Activated T-cell treated with anti-CD3 and anti-CD28 coated beads, Interleukin-2, amount 50 U/mL, for 24 hours (primary cell): ENCODE results near the gene FBXO48.
"Not testable (repeated sequence)": the region's sequence is repeated elsewhere in the genome, so short reads cannot be mapped to it uniquely, and the experiment has no call there.

Experiments
- DNase-seq: peaks from one replicate; pipeline ENCODE4 v3.0.0-alpha.2; 2020
- H3K27ac Mint-ChIP-seq: 2 replicates; pipeline ENCODE4 v1.8.0; 2020; ENCODE audit warnings: mild to moderate bottlenecking, mixed read lengths
- H3K27me3 Mint-ChIP-seq: 2 replicates; pipeline ENCODE4 v1.8.0; 2020; ENCODE audit warnings: mixed read lengths
- H3K36me3 Mint-ChIP-seq: 2 replicates; pipeline ENCODE4 v1.8.0; 2020; ENCODE audit warnings: low read depth, mixed read lengths
- H3K4me1 Mint-ChIP-seq: 2 replicates; pipeline ENCODE4 v1.8.0; 2020; ENCODE audit warnings: low read depth, mixed read lengths
- H3K4me3 Mint-ChIP-seq: 2 replicates; pipeline ENCODE4 v1.8.0; 2020; ENCODE audit warnings: mild to moderate bottlenecking, moderate library complexity, mixed read lengths
- H3K9me3 Mint-ChIP-seq: 2 replicates; pipeline ENCODE4 v1.8.0; 2020; ENCODE audit warnings: mixed read lengths

Gene FBXO48, protein sequence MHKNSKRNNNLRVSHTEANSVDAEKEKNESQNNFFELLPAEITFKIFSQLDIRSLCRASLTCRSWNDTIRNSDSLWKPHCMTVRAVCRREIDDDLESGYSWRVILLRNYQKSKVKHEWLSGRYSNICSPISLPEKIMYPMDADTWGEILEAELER

DNA sequence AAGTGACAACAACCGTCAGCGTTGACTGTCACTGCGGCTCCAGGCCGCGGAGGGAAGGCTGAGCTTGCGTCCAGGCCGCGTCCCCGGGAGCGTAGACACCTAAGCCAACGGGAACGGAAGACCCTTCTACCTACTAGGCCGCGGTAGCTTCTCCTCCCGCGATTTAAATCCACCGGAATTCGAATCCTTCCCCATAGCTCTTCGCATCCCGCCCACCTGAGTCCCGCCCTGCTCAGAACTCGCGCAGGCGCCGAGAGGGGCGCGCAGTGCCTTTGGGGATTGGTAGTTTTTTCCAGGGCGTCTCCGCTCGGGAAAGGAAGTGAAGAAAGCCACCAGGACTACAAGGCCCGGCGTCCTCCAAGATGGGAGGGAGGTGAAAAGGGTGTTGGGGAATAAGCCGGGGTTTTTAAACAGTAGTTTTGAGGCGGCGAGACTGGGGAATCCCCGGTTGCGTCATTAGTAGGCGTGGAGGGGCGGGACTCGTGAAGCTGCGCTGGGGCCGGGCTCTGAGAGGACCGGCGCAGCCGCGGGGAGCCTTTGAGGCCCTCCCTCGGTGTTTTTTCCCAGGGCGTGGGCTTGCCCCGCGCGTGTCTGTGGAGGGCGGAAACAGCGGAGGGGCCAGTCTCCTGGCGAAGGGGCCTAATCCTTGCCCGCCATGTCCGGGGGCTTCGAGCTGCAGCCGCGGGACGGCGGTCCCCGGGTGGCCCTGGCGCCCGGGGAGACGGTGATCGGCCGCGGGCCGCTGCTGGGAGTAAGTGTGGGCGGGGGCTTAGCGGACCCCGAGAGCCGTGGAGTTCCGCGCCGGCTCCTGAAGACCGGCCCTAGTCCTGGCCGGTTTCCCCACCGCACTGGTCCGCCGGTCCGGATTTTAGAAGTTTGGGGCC is at the start of gene FBXO48, which contains the start of gene APLF:
Gene FBXO48 (minus strand): TSS at position 218 of the 884 bp plus-strand sequence. CDS start 2,149 bp downstream, outside the sequence.
Gene APLF (plus strand): TSS at position 509 of the 884 bp plus-strand sequence. CDS start 147 bp downstream, at position 656.
- H3K27ac Mint-ChIP-seq = peak within 1 kb of the TSS; percentile 98
- H3K4me1 Mint-ChIP-seq = peaks cover 50% of the 10 kb centered on the region
- DNase-seq = peak; percentile 98

DNA sequence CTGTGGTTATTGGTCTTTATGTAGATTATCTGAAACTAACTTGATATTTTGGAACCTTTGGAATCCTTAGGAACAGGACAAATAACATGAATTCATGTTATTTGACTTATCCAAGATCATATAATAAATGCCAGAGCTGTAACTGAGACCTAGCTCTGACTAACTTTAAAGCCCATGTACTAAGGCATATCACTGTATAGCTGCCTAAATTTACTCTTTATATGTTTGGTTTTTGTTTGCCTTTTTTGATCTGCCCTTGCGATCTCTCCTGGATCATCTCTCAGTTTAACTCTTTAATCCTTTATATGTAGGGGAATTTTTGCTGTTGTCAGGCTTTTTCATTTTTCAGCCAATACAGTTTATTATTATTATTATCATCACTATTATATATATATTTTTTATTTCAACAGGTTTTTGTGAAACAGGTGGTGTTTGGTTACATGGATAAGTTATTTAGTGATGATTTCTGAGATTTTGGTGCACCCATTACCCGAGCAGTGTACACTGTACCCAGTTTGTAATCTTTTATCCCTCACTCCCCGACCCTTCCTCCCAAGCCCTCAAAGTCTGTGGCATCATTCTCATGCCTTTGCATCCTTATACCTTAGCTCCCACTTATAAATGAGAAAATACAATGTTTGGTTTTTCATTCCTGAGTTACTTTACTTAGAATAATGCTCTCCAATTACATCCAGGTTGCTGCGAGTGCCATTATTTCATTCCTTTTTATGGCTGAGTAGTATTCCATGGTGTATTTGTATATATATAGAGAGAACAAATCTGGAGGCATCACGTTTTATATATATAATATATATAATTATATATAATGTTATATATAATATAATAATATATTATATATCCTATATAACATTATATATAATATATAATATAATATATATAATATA is 49.2 kb upstream of the FBXO48 start:
- Mint-ChIP-seq H3K27me3 (no peaks in the 10 kb centered on the region), H3K27ac (no peak overlapping the region), H3K9me3 (peaks cover 5% of the 10 kb centered on the region), H3K36me3 (peaks cover 3% of the 10 kb centered on the region), H3K4me1 (peaks cover 7% of the 10 kb centered on the region), H3K4me3 (no peak overlapping the region)
- no peak for DNase-seq

More for the DNA sequence above, at the start of gene FBXO48, which contains the start of gene APLF:
- Mint-ChIP-seq H3K4me3 (peak within 1 kb of the TSS; percentile 95), H3K36me3 (peaks cover 10% of the 10 kb centered on the region), H3K27me3 (no peaks in the 10 kb centered on the region), H3K9me3 (no peaks in the 10 kb centered on the region)

DNA sequence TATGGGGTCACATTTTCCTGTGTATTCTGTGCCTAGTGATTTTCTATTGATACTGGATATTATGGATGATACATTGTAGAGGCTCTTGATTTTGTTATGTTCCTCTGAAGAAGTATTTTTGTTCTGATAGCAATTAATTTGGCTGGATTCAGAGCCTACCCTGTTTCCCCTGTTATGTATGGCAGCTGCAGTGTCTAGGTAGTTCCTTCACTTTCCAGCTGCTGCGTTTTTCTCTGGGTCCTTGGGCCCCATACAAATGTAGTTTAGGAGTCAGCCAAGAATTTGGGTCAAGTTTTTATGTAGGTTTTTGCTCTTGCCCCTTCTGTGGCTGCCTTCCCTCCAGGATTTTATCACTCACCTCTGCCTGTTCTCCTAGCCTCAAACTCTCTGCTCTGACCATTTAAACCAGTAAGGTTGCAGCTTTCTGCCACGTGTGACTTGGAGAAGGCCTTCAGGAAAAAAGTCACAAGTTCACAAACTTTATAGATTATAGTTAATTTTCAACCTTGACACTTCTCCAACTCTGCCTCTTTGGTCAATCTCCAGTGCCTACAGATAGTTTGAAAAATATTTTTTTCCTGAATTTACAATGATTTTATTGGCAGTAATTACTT is 47.3 kb upstream of the FBXO48 start:
- H3K27ac Mint-ChIP-seq = no peak overlapping the region
- H3K36me3 Mint-ChIP-seq = peaks cover 3% of the 10 kb centered on the region
- H3K9me3 Mint-ChIP-seq = peaks cover 5% of the 10 kb centered on the region
- H3K4me3 Mint-ChIP-seq = no peak overlapping the region
- no peaks in the 10 kb centered on the region for H3K27me3 Mint-ChIP-seq
- no peaks in the 10 kb centered on the region for H3K4me1 Mint-ChIP-seq
- DNase-seq = no peak

DNA sequence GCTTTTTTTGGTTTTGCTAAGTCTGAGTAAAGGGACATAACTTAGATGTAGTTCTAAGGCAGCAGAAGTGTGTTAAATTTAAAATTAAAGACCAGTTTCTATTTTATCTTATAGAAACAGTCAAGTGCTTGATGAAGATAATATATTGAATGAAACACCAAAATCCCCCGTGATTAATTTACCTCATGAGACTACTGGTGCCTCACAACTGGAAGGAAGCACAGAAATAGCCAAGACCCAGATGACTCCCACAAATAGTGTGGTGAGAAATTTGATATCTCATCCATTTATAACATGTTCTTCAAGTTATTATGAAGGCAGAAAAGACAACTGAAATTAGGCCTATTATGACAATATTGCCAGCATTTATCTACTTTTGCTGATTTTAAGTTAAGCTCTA is 45.9 kb upstream of the FBXO48 start:
- Mint-ChIP-seq H3K27ac (no peak overlapping the region), H3K4me1 (no peaks in the 10 kb centered on the region), H3K36me3 (peaks cover 10% of the 10 kb centered on the region), H3K9me3 (peaks cover 5% of the 10 kb centered on the region), H3K27me3 (no peaks in the 10 kb centered on the region), H3K4me3 (no peak overlapping the region)
- no peak for DNase-seq

DNA sequence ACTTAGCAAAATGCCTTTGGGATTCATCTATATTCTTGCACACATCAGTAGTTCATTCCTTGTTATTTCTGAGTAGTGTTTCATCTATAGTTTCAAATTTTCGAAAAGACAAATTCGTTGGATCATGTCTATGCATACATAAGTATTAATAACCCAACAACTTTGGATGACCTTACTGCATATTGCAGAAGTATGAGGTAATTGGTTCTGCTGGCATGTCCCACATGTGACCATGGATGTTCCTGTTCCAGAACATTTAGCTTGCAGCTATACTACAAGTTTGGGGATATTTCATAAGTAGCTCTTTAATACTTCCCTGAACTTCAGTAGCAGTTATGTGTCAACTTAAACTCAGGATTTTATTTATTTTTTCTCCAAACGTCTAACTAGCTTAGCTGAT is 45.2 kb upstream of the FBXO48 start:
- Mint-ChIP-seq H3K27me3 (no peaks in the 10 kb centered on the region), H3K4me1 (no peaks in the 10 kb centered on the region), H3K4me3 (no peak overlapping the region), H3K36me3 (peaks cover 10% of the 10 kb centered on the region), H3K9me3 (peaks cover 5% of the 10 kb centered on the region), H3K27ac (no peak overlapping the region)
- DNase-seq = no peak

DNA sequence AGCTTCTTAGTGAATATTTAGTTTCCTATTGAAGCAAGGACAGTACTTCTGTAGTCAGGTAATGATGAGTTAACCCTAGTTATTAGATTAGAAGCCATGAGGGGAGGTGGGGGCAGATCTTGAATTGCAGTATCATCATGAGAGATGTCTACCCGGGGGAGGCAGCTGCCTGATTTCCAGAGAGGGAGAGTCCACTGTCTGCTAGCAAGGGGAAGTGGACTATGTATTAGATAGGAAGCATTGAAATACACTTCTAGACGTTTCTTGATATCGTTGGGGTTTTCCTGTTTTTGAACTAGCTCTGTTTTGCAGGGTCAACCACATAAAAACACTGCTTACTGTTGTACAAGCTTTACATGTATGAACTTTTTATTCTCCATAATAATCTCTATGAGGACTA is 39.1 kb upstream of the FBXO48 start:
- Mint-ChIP-seq H3K9me3 (no peaks in the 10 kb centered on the region), H3K4me3 (no peak overlapping the region), H3K27me3 (no peaks in the 10 kb centered on the region), H3K36me3 (peaks cover 7% of the 10 kb centered on the region), H3K27ac (peak overlapping the region; percentile 4), H3K4me1 (peaks cover 15% of the 10 kb centered on the region)
- DNase-seq = no peak

DNA sequence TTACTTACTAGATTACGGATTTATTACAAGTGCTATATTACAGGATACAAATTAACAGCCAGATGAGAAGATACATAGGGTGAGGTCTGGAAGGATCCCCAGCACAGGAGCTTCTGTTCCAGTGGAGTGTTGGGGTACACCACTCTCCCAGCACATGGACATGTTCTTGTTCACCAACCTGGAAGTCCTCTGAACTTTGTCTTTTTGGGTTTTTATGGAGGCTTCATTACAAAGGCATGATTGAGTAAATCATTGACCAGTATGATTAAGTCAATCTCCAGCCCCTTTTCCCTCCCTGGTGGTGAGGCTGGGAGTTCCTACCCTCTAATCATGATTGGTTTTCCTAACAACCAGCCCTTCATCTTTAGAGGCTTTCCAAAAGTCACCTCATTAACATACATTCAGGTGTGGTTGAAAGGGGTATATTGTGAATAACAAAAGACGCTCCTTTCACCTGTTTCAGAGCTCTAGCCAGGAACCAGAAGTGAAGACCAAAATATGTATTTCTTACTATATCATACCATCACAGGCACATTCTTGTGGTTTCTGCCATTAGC is 38.6 kb upstream of the FBXO48 start:
- DNase-seq = no peak
- Mint-ChIP-seq H3K27me3 (no peaks in the 10 kb centered on the region), H3K36me3 (peaks cover 7% of the 10 kb centered on the region), H3K4me3 (no peak overlapping the region), H3K4me1 (peaks cover 15% of the 10 kb centered on the region), H3K9me3 (no peaks in the 10 kb centered on the region), H3K27ac (no peak overlapping the region)

DNA sequence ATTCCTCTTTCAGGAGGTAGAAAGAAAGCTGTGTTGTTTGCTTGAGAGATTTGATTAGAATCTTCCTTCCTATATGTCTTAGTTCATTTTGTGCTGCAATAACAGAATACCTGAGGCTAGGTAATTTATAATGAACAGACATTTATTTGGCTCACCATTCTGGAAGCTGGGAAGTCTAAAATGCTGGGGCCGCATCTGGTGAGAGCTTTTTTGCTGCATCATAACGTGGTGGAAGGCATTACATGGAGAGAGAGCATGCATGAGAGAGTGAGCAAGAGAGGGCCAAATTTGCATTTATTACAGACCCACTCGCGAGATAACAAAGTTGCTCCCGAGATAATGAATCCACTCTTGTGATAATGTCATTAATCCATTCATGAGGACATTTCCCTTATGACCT is 34.7 kb upstream of the FBXO48 start:
- H3K27me3 Mint-ChIP-seq = no peaks in the 10 kb centered on the region
- peaks cover 14% of the 10 kb centered on the region for H3K4me1 Mint-ChIP-seq
- no peak overlapping the region for H3K27ac Mint-ChIP-seq
- H3K36me3 Mint-ChIP-seq = peaks cover 3% of the 10 kb centered on the region
- H3K4me3 Mint-ChIP-seq = no peak overlapping the region
- no peak for DNase-seq
- H3K9me3 Mint-ChIP-seq = peaks cover 4% of the 10 kb centered on the region

DNA sequence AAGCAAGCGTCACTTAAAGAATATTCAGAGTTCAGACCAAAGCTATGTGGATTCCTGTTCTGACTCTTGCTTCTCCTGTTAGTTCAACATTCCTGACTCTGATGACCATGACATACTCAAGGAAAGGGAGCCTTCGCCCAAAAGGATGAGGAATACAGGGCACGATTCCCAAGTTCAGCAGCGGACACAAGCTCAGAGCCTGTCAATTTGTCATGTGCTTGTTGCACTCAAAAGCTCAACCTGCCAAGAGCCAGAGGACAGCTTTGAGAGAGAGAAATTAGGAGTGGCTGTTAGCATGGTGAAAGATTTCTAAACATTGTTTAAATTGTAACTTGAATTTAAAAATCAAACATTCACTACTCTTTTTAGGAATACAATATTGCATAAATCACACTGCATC is 33.6 kb upstream of the FBXO48 start:
- H3K36me3 Mint-ChIP-seq = peaks cover 9% of the 10 kb centered on the region
- no peak overlapping the region for H3K4me3 Mint-ChIP-seq
- no peak for DNase-seq
- H3K9me3 Mint-ChIP-seq = peaks cover 10% of the 10 kb centered on the region
- peaks cover 4% of the 10 kb centered on the region for H3K4me1 Mint-ChIP-seq
- no peak overlapping the region for H3K27ac Mint-ChIP-seq
- H3K27me3 Mint-ChIP-seq = no peaks in the 10 kb centered on the region

DNA sequence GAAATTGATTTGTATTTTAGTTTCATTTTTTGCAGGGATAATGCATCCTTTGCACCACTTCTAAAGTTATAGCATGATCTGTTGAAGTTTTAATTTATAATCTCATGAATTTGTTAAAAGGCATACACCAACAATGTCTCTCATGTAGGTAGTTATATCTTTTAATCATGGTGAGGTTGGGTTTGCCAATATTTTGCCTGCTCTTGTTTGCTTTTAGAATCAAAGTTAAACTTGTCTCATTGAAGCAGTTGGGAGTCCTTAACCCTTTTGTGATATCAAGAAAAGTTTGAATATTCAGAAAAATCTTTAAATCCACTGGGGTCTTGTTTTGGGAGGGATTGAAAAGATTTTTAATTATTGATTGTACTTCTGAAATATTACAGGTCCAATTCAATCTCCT is 32.0 kb upstream of the FBXO48 start:
- Mint-ChIP-seq H3K27me3 (no peaks in the 10 kb centered on the region), H3K27ac (no peak overlapping the region), H3K4me3 (no peak overlapping the region), H3K36me3 (peaks cover 18% of the 10 kb centered on the region), H3K9me3 (peaks cover 11% of the 10 kb centered on the region), H3K4me1 (no peaks in the 10 kb centered on the region)
- DNase-seq = no peak

DNA sequence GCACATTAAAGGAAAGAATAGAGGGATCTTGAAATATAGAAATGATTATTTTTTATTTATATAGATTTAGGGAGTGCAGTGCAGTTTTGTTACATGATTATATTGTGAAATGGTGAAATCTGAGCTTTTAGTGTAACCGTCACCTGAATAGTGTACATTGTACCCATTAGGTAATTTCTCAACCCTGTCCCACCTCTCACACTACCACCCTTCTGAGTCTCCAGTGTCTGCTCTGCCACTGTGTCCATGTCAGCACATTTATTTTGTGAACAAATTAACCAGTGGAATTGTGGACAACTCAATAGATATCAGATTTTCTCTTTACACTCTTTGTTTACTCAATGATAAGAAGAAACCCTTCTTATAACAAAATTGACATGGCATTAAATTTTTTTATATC is 24.5 kb upstream of the FBXO48 start:
- Mint-ChIP-seq H3K4me1 (peaks cover 5% of the 10 kb centered on the region), H3K36me3 (peaks cover 14% of the 10 kb centered on the region), H3K4me3 (no peak overlapping the region), H3K27me3 (no peaks in the 10 kb centered on the region), H3K27ac (no peak overlapping the region), H3K9me3 (peaks cover 6% of the 10 kb centered on the region)
- no peak for DNase-seq

DNA sequence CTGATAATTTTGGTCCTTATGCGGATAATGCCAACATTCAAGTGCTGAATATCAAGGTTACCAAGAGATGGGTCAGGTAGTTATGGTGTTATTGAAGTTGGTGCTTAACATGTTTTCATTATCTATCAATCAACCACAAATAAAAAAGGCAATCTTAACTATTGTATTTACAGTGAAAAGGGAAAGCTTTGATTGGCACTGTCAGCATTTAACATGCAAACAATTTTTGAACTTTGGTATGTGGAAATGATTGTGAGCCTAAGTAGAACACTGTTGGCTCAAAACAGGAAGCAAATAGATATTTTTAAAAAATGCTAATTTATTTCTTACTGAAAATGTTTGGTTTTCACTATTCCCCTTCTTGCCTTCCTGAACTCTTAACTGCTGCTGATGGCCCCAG is 22.2 kb upstream of the FBXO48 start:
- Mint-ChIP-seq H3K36me3 (no peaks in the 10 kb centered on the region), H3K4me1 (peaks cover 5% of the 10 kb centered on the region), H3K9me3 (no peaks in the 10 kb centered on the region), H3K27ac (no peak overlapping the region), H3K4me3 (no peak overlapping the region), H3K27me3 (no peaks in the 10 kb centered on the region)
- no peak for DNase-seq

DNA sequence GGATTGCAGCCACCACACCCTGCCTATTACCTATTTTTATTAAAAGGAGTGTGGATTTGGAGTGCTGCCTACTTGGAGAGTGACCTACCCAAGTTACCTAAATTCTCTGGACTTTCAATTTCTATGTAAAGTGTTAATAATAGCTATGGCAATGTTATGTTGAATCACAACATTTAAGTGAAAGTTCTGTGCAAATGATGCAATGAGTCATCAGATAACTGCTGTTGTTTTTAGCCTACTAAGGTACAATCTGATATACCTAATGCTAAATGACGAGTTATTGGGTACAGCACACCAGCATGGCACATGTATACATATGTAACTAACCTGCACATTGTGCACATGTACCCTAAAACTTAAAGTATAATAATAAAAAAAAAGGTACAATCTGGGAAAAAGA is 21.5 kb upstream of the FBXO48 start:
- DNase-seq, H3K27ac Mint-ChIP-seq, H3K36me3 Mint-ChIP-seq, H3K4me1 Mint-ChIP-seq, H3K27me3 Mint-ChIP-seq, H3K9me3 Mint-ChIP-seq, H3K4me3 Mint-ChIP-seq: not testable (repeated sequence)
